Measurements from ENCODE around the gene TCF19. TPM values are rescaled to one million over a fixed set of nuclear protein-coding genes. Genes with fewer than 3 reads are reported as not detected.
"Not testable (repeated sequence)": the region's sequence is repeated elsewhere in the genome, so short reads cannot be mapped to it uniquely, and the experiment has no call there.

Gene TCF19
- total and polyA plus RNA-seq, 12 donors, result 1.6 to 7.3 (median 2.7) TPM

DNA sequence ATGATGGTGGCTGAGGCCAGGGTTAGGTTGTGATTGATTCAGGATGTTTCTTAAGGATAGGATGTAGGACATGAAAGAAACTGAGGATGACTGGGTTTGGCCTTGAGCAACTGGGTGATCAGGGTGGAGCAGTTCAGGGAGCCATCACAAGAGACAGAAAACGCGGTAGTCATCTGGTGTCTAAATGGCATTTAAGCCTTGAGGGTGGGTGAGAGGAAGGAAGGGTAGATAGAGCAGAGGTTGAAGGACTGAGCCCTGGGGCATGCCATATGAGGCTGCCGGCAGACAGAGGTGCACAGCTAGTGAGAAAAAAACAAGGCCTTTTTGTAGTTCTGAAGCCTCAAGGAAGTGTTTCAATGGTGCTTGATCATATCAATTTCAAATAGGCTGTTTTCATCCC lies 10.2 kb downstream of the TCF19 start:
- H3K27ac ChIP-seq, result no peak overlapping the region
- H3K27me3 ChIP-seq, result no peaks in the 10 kb centered on the region
- TF ChIP-seq, protein P1, sequence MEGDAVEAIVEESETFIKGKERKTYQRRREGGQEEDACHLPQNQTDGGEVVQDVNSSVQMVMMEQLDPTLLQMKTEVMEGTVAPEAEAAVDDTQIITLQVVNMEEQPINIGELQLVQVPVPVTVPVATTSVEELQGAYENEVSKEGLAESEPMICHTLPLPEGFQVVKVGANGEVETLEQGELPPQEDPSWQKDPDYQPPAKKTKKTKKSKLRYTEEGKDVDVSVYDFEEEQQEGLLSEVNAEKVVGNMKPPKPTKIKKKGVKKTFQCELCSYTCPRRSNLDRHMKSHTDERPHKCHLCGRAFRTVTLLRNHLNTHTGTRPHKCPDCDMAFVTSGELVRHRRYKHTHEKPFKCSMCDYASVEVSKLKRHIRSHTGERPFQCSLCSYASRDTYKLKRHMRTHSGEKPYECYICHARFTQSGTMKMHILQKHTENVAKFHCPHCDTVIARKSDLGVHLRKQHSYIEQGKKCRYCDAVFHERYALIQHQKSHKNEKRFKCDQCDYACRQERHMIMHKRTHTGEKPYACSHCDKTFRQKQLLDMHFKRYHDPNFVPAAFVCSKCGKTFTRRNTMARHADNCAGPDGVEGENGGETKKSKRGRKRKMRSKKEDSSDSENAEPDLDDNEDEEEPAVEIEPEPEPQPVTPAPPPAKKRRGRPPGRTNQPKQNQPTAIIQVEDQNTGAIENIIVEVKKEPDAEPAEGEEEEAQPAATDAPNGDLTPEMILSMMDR (IDR thresholded peaks at IDR 0.05), result no peak
- H3K4me1 ChIP-seq, result peaks cover 0 to 17% (median 0%) of the 10 kb centered on the region in 9 donors
- H3K9me3 ChIP-seq, result no peaks in the 10 kb centered on the region
- no peak for ATAC-seq
- DNase-seq, result no peak
- WGBS, 2 donors, result 67 to 83% methylated on average over 3 of the region's 3 CpGs
- intact Hi-C loops (cut with DNase I), result no loop called here
- H3K36me3 ChIP-seq, result peaks cover 0 to 4% (median 0%) of the 10 kb centered on the region in 9 donors
- H3K4me3 ChIP-seq, result no peak overlapping the region

DNA sequence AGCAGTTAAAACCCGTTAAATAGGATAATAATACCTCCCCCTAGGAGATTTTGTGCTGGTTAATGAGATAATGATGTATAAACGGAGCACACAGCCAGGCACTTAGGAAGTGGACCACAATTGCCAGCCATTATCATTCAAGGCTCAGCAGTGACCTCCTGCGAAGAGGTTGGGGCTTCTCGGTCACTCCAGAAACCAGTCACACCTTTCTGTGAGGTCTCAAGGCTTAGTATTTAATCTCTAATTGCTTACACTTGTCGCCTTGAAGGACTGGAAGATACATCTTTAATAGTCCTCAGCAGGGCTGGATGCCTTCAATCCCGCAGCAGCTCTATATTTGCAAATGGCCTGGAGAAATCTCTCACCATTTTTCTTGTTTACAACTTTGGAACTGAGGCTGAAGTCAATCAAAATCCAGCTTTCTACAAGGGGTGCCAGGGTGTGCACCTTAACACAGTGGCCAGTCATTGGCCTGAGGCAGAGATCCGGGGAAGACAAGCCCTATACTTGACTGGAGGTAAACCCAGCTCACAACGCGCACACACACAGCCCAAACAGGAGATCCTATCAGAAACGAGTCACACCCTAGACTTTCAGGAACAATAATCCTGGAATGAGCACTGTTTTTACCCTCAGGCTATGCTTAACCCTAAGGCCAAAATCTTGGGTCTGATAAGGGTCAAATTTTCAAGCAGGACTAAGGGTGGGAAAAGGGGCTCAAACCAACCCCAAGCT lies 10.9 kb downstream of the TCF19 start:
- 77 to 80% methylated on average over 10 of the region's 10 CpGs for WGBS, 2 donors
- ATAC-seq, result no peak
- TF ChIP-seq, protein P1 (IDR thresholded peaks at IDR 0.05), result no peak
- Histone ChIP-seq H3K4me3 (no peak overlapping the region), H3K9me3 (no peaks in the 10 kb centered on the region), H3K27ac (no peak overlapping the region), H3K36me3 (peaks cover 0 to 4% (median 0%) of the 10 kb centered on the region in 9 donors), H3K4me1 (peaks cover 0 to 16% (median 0%) of the 10 kb centered on the region in 9 donors), H3K27me3 (no peaks in the 10 kb centered on the region)
- DNase-seq, result no peak
- intact Hi-C loops (cut with DNase I), result no loop called here

GRCh38 chr6:31169858-31170599 lies 11.6 kb downstream of the TCF19 start:
- intact Hi-C loops (cut with DNase I); H3K27ac ChIP-seq; H3K4me3 ChIP-seq; H3K9me3 ChIP-seq; DNase-seq; H3K27me3 ChIP-seq; H3K36me3 ChIP-seq: not testable (repeated sequence)
- peaks cover 0 to 16% (median 0%) of the 10 kb centered on the region in 9 donors for H3K4me1 ChIP-seq
- WGBS, 2 donors, result 56 to 76% methylated on average over 23 of the region's 23 CpGs
- ATAC-seq, result peak in 1 of 8 donors; percentile 28

GRCh38 chr6:31170600-31170881 lies 12.2 kb downstream of the TCF19 start, which contains the start of gene POU5F1:
POU5F1 (minus strand) TSS chr6:31170682; CDS start chr6:31170620, 62 bp downstream.
- no peak for DNase-seq
- Histone ChIP-seq H3K27me3 (no peaks in the 10 kb centered on the region), H3K27ac (no peak within 1 kb of the TSS), H3K36me3 (peaks cover 0 to 9% (median 0%) of the 10 kb centered on the region in 9 donors), H3K4me3 (no peak within 1 kb of the TSS), H3K4me1 (peaks cover 0 to 17% (median 0%) of the 10 kb centered on the region in 9 donors), H3K9me3 (no peaks in the 10 kb centered on the region)
- no peak for ATAC-seq
- intact Hi-C loops (cut with DNase I), result no loop called here
- WGBS, 2 donors, result 57 to 78% methylated on average over 9 of the region's 9 CpGs
- TF ChIP-seq, protein P1 (IDR thresholded peaks at IDR 0.05), result no peak
